NCI-H1105 treated with DMSO at 0.1 percent for 48 hours (cell line): Measurements from ENCODE around the gene R3HCC1L.
"Not testable (repeated sequence)": the region's sequence is repeated elsewhere in the genome, so short reads cannot be mapped to it uniquely, and the experiment has no call there.

Source experiments
- DNase-seq: peaks from one replicate; lab custom pipeline; 2025; lab: John Stamatoyannopoulos, UW

R3HCC1L gene

DNA sequence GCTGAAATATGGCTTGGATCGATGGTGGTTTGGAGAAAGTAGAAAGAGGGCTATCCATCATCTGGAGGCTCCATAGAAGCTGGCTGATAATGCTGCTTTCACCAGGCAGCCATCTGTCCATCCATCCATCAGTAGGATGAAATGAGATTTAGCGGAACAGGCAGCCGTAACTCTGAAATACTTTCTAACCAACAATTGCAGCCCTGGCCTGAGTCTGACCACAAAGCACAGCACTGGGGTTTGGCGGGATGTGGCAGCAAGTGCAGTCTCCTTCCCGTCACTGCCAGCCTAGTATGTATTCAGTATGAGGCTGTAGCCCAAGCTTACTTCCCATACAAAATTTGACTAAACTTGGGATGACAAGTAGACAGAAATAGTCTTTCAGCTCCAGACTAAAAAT, 38.0 kb downstream of the R3HCC1L start:
- DNase-seq: no peak

DNA sequence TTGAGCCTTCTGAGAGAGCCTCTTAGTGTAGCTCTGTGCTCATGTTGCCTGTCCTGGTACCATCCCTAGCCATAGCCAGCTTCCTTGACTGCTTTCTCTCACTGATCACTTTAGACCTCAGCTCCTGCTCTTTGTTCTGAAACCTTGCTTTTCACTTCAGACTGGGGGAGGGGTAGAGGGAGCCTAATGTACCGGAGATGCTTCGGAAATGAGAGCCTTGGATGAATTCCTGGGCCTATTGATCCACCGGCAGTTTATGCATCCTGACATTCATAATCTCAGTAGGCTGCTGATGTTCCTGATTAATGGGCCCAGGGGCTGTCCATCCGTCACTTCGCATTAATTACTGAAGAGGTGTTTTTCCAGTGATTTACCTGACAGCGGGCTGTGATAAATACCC, 38.8 kb downstream of the R3HCC1L start:
- no peak for DNase-seq

DNA sequence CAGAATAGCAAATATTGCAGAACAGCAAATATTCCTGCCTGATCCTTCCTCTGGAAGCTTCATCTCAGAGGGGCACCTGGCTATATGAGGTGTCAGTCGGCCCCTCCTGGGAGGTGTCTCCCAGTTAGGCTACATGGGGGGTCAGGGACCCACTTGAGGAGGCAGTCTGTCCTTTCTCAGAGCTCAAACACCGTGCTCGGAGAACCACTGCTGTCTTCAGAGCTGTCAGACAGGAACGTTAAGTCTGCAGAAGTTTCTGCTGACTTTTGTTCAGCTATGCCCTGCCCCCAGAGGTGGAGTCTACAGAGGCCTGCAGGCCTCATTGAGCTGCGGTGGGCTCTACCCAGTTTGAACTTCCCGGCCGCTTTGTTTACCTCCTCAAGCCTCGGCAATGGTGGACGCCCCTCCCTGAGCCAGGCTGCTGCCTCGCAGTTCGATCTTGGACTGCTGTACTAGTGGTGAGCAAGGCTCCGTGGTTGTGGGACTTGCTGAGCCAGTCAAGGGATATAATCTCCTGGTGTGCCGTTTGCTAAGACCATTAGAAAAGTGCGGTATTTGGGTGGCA, 48.0 kb downstream of the R3HCC1L start:
- DNase-seq: not testable (repeated sequence)

DNA sequence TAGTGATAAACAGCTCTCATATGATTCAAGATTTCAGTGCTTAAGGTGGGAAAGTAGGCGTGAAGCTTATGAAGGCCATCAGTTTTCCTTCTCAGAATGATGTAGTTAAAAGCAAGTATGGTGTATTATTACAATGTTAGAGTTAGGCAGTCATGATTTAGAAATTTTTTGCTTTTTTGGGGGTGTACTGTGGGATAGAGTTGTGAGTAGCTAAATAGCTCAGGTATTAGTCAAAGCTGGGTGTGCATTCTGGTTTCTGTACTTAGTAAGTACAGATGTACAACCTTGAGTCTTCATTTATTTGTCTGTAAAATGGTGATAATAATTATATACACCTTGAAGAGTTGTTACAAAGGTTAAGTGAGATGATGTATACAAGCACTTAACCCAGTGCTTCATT, 52.2 kb downstream of the R3HCC1L start:
- DNase-seq: no peak

DNA sequence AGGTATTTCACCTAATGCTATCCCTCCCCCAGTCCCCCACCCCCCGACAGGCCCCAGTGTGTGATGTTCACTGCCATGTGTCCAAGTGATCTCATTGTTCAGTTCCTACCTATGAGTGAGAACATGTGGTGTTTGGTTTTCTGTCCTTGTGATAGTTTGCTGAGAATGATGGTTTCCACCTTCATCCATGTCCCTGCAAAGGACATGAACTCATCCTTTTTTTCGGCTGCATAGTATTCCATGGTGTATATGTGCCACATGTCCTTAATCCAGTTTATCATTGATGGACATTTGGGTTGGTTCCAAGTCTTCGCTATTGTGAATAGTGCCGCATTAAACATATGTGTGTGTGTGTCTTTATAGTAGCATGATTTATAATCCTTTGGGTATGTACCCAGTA, 56.3 kb downstream of the R3HCC1L start:
- DNase-seq: not testable (repeated sequence)

DNA sequence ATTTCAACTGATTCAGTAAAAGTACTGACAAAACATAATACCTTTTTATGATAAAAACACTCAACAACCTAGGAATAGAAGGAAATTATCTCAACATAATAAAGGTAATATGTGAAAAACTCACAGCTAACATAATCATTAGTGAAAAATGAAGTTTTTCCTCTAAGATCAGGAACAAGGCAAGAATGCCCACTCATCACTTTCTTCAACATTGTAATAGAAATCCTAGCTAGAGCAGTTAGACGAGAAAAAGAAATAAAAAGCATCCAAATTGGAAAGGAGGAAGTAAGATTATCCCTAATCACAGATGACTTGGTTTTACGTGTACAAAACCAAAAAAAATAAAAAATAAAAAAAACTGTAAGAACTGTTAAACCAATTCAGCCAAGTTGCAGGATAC, 58.6 kb downstream of the R3HCC1L start:
- DNase-seq: no peak

DNA sequence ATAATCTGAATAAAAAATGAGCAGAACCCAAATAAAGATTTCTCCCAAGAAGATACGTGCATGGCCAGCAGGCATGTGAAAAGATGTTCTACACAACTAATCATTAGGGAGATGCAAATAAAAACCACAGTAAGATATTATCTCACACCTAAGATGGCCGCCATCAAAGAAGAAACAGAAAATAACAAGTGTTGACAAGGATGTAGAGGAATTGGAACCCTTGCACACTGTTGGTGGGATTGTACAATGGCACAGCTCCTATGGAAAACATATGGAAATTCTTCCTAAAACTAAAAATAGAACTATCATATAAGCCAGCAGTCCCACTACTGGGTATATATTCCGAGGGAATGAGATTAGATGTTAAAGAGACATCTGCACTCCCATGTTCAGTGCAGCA, 60.2 kb downstream of the R3HCC1L start:
- no peak for DNase-seq

DNA sequence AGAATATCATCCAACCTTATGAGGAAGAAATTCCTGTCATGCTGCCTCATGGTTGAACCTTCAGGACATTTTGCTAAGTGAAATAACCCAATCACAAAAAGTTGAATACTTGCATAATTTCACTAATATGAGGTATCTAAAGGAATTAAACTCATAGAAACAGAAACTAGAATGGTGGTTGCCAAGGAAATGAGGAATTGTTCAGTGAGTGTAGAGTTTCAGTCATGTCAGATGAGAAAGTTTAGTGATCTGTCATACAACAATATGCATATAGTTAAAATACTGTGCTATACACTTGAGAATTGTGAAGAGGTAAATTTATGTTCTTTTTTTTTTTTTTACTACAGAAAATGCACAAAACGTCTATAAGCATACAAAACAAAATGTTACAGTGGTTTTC, 60.7 kb downstream of the R3HCC1L start:
- no peak for DNase-seq

DNA sequence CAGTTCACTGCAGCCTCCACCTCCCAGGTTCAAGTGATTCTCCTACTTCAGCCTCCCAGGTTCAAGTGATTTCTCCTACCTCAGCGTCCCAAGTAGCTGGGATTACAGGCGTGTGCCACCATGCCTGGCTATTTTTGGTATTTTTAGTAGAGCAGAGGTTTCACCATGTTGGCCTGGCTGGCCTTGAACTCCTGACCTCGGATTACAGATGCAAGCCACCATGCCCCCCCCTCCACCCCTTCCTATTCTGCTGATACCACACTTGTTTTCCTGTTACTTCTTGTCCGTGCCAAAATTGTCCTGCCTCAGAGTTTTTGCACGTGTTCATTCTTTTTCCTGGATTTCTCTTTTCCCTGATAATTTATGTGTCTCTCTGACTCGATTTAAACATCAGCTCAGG, 62.5 kb downstream of the R3HCC1L start:
- no peak for DNase-seq

DNA sequence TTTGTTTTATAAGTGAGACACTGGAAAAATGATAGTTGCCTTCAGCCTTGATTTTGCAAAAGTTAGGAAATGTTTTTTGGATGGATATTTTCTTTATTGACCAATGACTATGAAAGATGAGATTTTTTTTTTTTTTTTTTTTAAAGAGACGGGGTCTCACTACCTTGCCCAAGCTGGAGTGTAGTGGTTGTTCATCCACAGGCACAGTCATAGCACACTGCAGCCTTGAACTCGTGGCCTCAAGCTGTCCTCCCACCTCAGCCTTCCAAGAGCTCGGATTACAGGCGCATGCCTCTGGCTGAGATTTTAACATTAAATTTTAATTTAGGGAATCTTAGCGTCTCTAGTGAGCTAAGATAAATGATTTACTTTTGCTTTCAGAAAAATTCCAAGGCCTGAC, 67.3 kb downstream of the R3HCC1L start:
- no peak for DNase-seq

DNA sequence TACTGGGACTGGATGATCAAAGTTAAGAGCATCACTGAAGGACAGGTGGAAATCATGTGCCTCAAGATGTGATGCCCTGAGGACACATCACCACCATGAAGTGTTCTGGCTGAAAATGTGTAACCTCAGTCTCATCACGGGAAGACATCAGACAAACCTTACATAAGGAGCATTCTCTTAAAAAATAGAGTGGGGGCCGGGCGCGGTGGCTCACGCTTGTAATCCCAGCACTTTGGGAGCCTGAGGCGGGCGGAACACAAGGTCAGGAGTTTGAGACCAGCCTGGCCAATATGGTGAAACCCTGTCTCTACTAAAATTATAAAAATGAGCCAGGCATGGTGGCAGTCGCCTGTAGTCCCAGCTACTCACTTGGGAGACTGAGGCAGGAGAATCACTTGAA, 67.9 kb downstream of the R3HCC1L start:
- no peak for DNase-seq

DNA sequence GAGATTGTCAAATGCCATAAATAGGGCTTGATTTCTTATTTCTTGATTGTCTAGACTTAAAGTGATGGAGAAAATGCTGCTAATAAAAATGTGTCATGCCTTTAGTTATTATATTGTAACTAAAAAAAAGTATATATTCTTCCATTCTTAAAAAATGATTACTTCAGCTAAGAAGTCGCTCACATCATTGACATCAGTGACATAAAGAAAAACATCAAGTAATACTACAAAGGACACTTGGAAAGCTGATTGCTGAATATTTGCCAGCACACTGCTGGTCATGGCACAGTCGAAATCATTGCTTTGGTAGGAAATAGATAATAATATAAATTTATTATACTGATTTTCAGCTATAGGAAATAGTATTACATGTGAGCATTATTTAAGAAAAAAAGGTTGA, 70.9 kb downstream of the R3HCC1L start:
- DNase-seq: no peak

DNA sequence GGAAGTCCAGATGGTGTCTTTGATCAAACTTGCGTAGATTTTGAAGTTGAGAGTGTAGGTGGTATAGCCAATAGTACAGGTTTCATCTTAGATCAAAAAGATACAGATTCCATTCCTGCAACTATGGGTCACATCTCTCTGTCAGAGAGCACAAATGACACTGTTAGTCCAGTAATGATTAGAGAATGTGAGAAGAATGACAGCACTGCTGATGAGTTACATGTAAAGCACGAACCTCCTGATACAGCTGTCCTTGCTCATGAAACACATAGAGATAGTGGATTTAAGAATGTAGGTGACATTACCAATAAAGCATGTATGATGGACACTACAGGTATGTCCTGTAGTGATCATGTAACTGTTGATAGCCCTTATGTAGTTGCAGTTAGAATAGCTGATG, 74.5 kb downstream of the R3HCC1L start:
- no peak for DNase-seq

DNA sequence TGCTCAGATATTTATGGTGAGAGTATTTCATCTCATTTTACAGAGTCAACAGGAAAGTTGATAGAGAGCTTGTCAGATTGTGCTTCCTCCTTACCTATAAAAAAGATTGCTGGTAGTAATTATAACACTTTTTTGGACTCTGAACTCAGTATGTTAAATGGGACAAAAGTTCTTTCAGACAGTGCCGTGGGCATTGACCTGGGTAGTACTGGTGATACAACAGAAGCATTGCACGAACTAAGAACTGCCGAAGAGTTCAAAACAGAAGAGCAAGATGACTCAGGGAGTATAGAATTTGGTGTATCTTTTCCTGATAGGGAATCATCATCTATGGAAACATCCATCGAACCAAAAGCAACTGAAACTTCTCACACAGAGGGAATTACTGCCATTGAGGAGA, 75.0 kb downstream of the R3HCC1L start:
- no peak for DNase-seq

DNA sequence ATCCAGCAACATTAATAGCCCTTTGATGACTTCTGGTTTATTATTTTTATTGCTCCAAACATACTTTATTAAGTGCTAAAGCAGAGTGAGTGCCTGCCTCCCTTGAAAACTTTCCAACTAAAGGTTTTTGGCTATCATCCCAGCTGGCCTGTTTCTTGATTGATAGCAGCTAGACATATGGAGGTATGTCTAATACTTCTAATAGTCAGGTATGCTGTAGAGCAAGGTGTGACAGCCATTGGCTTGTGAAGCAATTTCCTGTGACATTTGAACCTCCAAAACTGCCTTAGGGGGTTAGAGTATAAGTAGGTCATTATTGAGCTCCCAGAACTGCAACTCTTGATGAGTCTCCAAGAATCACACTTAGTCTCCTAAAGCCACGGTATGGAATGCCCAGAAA, 77.7 kb downstream of the R3HCC1L start:
- DNase-seq: no peak

DNA sequence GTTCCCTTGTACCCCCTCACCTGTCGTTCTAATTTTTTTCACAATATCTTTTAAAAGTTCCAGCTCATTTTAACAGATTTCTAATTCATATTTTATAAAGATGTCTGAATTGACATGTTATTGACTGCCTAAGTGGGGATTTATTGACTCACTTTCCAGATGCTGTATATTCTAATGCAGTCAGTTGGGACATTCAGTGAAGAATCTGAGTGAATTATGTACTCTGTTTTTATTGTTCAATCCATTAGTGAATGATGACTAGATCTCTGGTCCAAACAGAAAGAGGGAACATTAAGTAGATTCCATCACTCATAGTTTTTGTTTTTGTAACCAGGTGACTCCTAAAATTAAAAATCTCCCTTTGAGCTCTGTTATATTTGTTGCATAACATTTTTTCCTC, 79.3 kb downstream of the R3HCC1L start:
- DNase-seq: no peak

DNA sequence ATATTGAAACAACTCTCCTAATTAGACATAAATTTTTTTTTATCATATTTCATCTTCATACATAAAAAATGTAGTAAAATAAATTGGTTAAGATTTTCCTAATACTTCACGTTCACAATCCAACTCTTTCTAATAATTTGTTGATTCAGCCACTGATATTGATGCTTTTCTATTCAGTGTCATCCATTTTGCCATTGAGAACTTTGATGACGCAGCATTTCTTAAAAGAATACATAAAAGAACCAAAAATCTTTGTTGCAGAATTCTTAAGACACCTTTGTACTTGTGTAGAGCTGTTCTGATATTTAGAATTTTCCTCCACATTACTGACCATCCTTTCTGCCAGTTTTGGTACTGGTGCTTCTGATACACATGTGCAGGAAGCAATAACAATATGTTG, 80.9 kb downstream of the R3HCC1L start:
- DNase-seq: no peak

DNA sequence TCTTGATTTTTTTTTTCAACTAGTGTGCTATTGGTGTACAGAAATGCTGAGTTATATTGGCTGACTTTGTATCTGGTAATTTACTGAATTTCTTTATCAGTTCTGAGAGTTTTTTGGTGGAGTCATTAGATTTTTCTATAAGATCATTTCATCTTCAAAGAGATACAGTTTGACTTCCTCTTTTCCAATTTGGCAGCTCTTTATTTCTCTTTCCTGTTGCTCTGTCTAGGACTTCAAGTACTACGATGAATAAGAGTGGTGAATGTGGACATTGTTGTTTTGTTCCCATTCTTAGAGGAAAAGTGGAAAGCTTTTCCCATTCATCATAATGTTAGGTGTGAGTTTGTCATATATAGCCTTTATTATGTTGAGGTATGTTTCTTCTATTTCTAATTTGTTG, 83.3 kb downstream of the R3HCC1L start:
- no peak for DNase-seq

DNA sequence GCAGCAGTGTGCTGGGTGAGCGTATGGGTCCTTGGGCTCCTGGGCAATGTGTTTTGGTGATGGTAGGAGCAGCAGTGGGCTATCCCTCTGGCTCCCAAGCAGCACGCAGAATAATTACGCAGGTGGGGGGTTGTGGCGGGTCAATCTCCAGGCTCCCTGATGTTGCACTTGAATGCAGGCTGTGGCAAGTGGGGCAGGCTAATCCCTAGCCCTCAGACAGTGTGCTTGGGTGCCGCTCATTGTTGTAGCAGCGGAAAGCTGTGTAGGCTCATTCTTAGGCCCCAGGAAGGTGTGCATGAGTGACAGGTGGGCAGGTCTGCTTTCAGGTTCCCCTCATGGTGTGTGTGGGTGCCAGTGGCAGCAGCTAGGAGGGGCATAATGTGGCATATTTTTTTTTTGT, 89.4 kb downstream of the R3HCC1L start:
- DNase-seq: no peak

DNA sequence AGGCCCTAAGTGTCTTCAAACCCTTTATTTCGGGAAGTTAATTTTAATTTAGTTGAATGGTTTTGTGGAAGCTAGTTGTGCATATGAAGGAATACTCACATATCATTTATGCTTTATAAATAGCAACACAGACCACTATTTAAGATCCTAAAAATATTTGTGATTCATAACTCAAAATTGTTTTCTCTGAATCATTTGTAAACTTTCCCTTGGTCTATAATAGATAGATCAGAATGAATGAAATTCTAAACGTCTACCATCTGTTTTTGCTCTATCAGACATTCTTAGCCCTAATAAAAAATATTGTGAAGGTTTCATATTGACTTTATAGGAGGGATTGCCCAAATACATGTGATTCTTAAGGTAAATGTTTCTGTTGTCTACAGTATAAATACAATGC, 90.1 kb downstream of the R3HCC1L start:
- DNase-seq: no peak

DNA sequence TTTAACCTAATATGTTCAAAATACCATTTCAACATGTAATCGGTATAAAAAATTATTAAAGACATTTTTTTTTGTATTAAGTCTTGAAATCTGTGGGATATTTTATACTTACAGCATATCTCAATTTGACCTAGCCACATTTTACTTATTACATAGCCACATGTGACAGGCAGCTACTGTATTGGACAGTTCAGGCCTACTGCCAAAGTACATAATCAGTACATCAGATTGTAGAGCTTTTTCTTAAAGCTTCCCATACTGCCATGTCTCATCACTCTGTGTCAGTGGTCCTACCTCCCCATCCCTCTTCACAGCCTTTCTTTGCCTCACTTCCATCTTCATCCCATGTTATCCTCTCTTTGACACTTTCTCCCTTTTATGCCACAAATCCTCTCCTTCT, 90.5 kb downstream of the R3HCC1L start:
- no peak for DNase-seq

DNA sequence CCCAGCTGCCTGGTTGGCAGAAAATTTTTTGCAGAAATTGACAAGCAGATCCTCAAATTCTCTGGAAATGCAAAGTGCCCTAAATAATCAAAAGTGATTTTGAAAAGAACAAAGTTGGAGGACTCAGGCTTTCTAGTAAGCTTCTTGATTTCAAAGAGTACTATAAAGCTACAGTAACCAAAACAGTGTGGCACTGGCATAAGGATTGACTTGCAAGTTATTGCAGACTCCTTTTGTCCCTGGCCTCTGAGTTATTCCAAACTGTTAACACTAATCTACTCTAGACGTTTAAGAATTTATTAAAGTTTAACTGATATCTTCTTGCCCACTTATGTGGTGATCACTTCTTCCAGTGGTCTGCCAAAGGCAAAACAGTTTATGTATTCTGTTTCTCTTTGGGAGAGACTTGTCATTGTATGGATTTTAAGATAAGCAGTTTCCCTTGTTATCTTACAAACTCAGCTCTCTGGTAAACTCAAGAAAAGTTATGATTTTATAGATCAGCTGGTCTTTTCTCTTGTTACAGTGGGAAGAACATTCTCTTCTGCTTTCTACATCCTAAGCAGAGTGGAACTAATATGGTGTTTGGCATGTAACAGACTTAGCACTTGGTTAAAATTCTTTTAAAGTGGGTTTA, 92.2 kb downstream of the R3HCC1L start:
- DNase-seq: no peak

DNA sequence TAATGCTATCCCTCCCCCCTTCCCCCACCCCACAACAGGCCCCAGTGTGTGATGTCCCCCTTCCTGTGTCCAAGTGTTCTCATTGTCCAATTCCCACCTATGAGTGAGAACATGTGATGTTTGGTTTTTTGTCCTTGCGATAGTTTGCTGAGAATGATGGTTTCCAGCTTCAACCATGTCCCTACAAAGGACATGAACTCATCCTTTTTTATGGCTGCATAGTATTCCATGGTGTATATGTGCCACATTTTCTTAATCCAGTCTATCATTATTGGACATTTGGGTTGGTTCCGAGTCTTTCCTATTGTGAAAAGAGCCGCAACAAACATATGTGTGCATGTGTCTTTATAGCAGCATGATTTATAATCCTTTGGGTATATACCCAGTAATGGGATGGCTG, 93.3 kb downstream of the R3HCC1L start:
- DNase-seq: not testable (repeated sequence)

DNA sequence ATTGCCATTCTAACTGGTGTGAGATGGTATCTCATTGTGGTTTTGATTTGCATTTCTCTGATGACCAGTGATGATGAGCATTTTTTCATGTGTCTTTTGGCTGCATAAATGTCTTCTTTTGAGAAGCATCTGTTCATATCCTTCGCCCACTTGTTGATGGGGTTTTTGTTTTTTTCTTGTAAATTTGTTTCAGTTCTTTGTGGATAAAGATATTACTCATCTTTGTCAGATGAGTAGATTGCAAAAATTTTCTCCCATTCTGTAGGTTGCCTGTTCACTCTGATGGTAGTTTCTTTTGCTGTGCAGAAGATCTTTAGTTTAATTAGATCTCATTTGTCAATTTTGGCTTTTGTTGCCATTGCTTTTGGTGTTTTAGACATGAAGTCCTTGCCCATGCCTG, 93.8 kb downstream of the R3HCC1L start:
- DNase-seq: not testable (repeated sequence)
